NCI-H82 treated with DMSO at 0.1 percent for 48 hours (cell line): ENCODE data around the gene NUTM2B.
"Not testable (repeated sequence)": the region's sequence is repeated elsewhere in the genome, so short reads cannot be mapped to it uniquely, and the experiment has no call there.

Source experiments
- DNase-seq: peaks from one replicate; lab custom pipeline; 2025; ENCODE audit not compliant: unreplicated experiment; lab: John Stamatoyannopoulos, UW

NUTM2B gene

GRCh38 chr10:79726620-79727019 lies 23.6 kb downstream of the NUTM2B start:
- not testable (repeated sequence) for DNase-seq

GRCh38 chr10:79744844-79745243 lies 41.8 kb downstream of the NUTM2B start:
- not testable (repeated sequence) for DNase-seq

- not testable (repeated sequence) for DNase-seq
These were observed 45.5 kb downstream of the NUTM2B start for GRCh38 chr10:79748510-79748909.

- not testable (repeated sequence) for DNase-seq
These were observed 50.6 kb downstream of the NUTM2B start for GRCh38 chr10:79753601-79754000.

- not testable (repeated sequence) for DNase-seq
These were observed 55.4 kb downstream of the NUTM2B start for GRCh38 chr10:79758297-79758993.
